HepG2 (cell line): ENCODE results near the gene ARFIP1. TPM values are rescaled to one million over a fixed set of nuclear protein-coding genes. Genes with fewer than 3 reads are reported as not detected.

Experiments
- ATF7 ChIP-seq, 2 experiments: fragments of 450-650 bp in 1 of 2; sonication (generic) in 1 of 2; formaldehyde crosslinking in 1 of 2; IDR thresholded peaks; 2 replicates each; pipeline versions ENCODE4 v1.4.0 to v1.6.1; 2016 to 2020; ENCODE audit warnings: antibody characterized with exemption in 1 of 2, mild to moderate bottlenecking in 1 of 2, missing genetic modification reagents in 1 of 2
- E2F5 ChIP-seq: sonication (generic); formaldehyde crosslinking; conservative IDR thresholded peaks from 2 replicates; pipeline ENCODE4 v1.4.0; 2020; ENCODE audit warnings: missing genetic modification reagents
- GRHL1 ChIP-seq: sonication (generic); formaldehyde crosslinking; conservative IDR thresholded peaks from 2 replicates; pipeline ENCODE4 v1.8.0; 2022; ENCODE audit warnings: missing genetic modification reagents
- GTF2F1 ChIP-seq: fragments of 150-350 bp; IDR thresholded peaks from 2 replicates; pipeline ENCODE4 v1.6.1; 2014; ENCODE audit warnings: low read length
- HIC2 ChIP-seq: sonication (generic); formaldehyde crosslinking; IDR thresholded peaks from 2 replicates; pipeline ENCODE4 v1.9.0; 2022; ENCODE audit warnings: low read depth, missing genetic modification reagents
- KDM4B ChIP-seq: sonication (generic); formaldehyde crosslinking; IDR thresholded peaks from 2 replicates; pipeline ENCODE4 v1.4.0; 2020; ENCODE audit warnings: missing genetic modification reagents
- MBD4 ChIP-seq: IDR thresholded peaks from 2 replicates; pipeline ENCODE4 v1.6.1; 2012; ENCODE audit warnings: low read length, inconsistent platforms, borderline replicate concordance
- MEF2D ChIP-seq: sonication (generic); formaldehyde crosslinking; IDR thresholded peaks from 2 replicates; pipeline ENCODE4 v1.5.1; 2020; ENCODE audit warnings: mild to moderate bottlenecking, missing genetic modification reagents
- NFE2L1 ChIP-seq: sonication (generic); formaldehyde crosslinking; IDR thresholded peaks from 2 replicates; pipeline ENCODE4 v1.4.0; 2020; ENCODE audit warnings: missing genetic modification reagents, mild to moderate bottlenecking, borderline replicate concordance
- SMARCE1 ChIP-seq: fragments of 450-650 bp; IDR thresholded peaks from 2 replicates; pipeline ENCODE4 v1.6.1; 2017; ENCODE audit warnings: borderline replicate concordance
- TBP ChIP-seq: sonication (generic); formaldehyde crosslinking; IDR thresholded peaks from 2 replicates; pipeline ENCODE4 v1.5.0; 2020; ENCODE audit warnings: missing genetic modification reagents
- TCF12 ChIP-seq, 2 experiments: fragments of 450-650 bp in 1 of 2; sonication (generic) in 1 of 2; formaldehyde crosslinking in 1 of 2; IDR thresholded peaks; 2 replicates each; pipeline versions ENCODE4 v1.6.1 to v1.8.0; 2017 to 2022; ENCODE audit warnings: antibody characterized with exemption in 1 of 2, mild to moderate bottlenecking in 1 of 2, missing genetic modification reagents in 1 of 2, moderate library complexity in 1 of 2
- TEAD3 ChIP-seq: optimal IDR thresholded peaks from 2 replicates; pipeline ENCODE3; 2016; ENCODE audit warnings: borderline replicate concordance
- ZFX ChIP-seq: sonication (generic); formaldehyde crosslinking; IDR thresholded peaks from 2 replicates; pipeline ENCODE4 v1.4.0; 2020; ENCODE audit warnings: mild to moderate bottlenecking, low read depth, missing genetic modification reagents, moderate library complexity
- ZKSCAN5 ChIP-seq: sonication (generic); formaldehyde crosslinking; IDR thresholded peaks from 2 replicates; pipeline ENCODE4 v1.5.1; 2020; ENCODE audit warnings: mild to moderate bottlenecking, missing genetic modification reagents
- ZNF101 ChIP-seq: sonication (generic); formaldehyde crosslinking; IDR thresholded peaks from 2 replicates; pipeline ENCODE4 v1.4.0; 2020; ENCODE audit warnings: mild to moderate bottlenecking, low read depth, missing genetic modification reagents, borderline replicate concordance
- ZNF577 ChIP-seq: sonication (generic); formaldehyde crosslinking; IDR thresholded peaks from 2 replicates; pipeline ENCODE4 v1.4.0; 2020; ENCODE audit warnings: mild to moderate bottlenecking, low read depth, missing genetic modification reagents, borderline replicate concordance
- ZNF597 ChIP-seq: sonication (generic); formaldehyde crosslinking; IDR thresholded peaks from 2 replicates; pipeline ENCODE4 v1.5.0; 2020; ENCODE audit warnings: missing genetic modification reagents
- ZUFSP ChIP-seq: sonication (generic); formaldehyde crosslinking; IDR thresholded peaks from 2 replicates; pipeline ENCODE4 v1.9.0; 2021; ENCODE audit warnings: missing genetic modification reagents, mild to moderate bottlenecking, borderline replicate concordance
- polyA plus RNA-seq, 8 experiments: library from polyadenylated mRNA; depleted of rRNA in 3 of 8; stranded (reverse) in 7 of 8; unstranded in 1 of 8; fragments of >200 nt; fragmentation: Illumina TruSeq in 4 of 8; extraction: Trizol in 4 of 8; gene quantifications; 2 replicates each; pipeline versions ENCODE4 v1.2.1 to v1.2.3, GENCODE V29; 2011 to 2016; ENCODE audit warnings: low read depth in 4 of 8, missing spikeins in 1 of 8, mixed read lengths in 1 of 8; ENCODE audit not compliant: insufficient read depth in 1 of 8
- total RNA-seq, 5 experiments: library from RNA; depleted of rRNA; stranded (reverse); fragments of >200 nt; fragmentation: Illumina TruSeq; extraction: Trizol; gene quantifications; 2 replicates each; pipeline ENCODE4 v1.2.3, GENCODE V29; 2016; ENCODE audit warnings: low read depth in 1 of 5

ARFIP1 gene
- total and polyA plus RNA-seq, 2 of the 13 experiments (the other 11 are each of a cell fraction or from before 2014, with no cell fraction given) = 9.9 to 27.7 TPM

DNA sequence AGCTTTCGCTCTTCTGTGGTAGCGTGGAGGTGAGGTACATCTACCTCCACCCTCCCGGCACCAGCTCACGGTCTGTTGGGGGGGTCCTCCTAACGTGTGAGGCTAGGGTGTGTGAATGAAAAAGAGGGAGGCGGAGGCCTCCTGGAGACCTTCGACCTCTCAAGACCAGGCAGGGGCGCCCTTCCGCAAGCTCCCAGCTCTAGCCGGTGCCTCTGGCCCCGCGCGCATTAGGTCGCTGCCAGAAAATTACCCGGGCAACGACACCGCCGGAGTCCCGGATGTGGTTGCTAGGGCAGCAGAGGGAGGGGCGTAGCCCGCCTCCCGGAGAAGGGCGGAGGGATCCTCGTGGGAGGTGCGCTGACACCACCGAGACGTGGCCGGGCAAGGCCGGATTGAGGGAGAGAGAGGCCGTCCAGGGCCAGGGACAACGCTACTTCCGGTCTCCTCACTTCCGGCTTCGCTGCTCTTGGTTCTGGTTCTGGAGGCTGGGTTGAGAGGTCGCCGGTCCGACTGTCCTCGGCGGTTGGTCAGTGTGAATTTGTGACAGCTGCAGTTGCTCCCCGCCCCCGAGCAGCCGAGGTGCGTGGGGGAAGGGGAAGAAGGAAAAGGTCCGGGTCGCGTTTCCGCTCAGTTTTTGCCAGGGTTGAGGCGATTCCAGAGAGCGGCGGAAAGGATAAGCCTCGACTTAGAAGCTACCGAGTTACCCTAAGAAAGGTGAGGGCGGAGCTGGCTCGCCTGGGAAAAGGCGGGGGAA is at the start of gene ARFIP1, which contains the start of gene TIGD4 (continued):
- TF ChIP-seq NFE2L1 (no peak), ZNF597 (no peak), MEF2D (peak; percentile 45; the same call in 1 of the 2 replicates), ZUFSP (CRISPR knock-in tag) (no peak), ATF7 (IDR thresholded peaks at IDR 0.05) (no peak), ATF7 (CRISPR knock-in tag; IDR thresholded peaks at IDR 0.05) (no peak), MBD4 (no peak), KDM4B (no peak), GTF2F1 (no peak), TCF12 (IDR thresholded peaks at IDR 0.05) (no peak), TCF12 (CRISPR knock-in tag; IDR thresholded peaks at IDR 0.05) (no peak), E2F5 (no peak), ZNF577 (no peak), ZFX (CRISPR knock-in tag) (peak; percentile 76), ZKSCAN5 (no peak), ZNF101 (no peak), GRHL1 (CRISPR knock-in tag) (no peak), TEAD3 (CRISPR knock-in tag) (peak; percentile 14), HIC2 (no peak; the same call in 1 of the 2 replicates), TBP (CRISPR knock-in tag) (no peak), SMARCE1 (no peak)
